ELR (cell line): Measurements from ENCODE around the gene ZCCHC2.

ENCODE experiments used
- DNase-seq: peaks from one replicate; pipeline ENCODE4 v3.0.0-alpha.2; 2015; ENCODE audit warnings: low read depth

The ZCCHC2 gene

GRCh38 chr18:62510789-62511188 is 12.0 kb upstream of the ZCCHC2 start:
- DNase-seq = no peak

GRCh38 chr18:62512532-62512931 is 10.3 kb upstream of the ZCCHC2 start:
- no peak for DNase-seq

- no peak for DNase-seq
Measured at GRCh38 chr18:62512996-62513395, 9.8 kb upstream of the ZCCHC2 start.

GRCh38 chr18:62514570-62514969 is 8.3 kb upstream of the ZCCHC2 start:
- DNase-seq = no peak

GRCh38 chr18:62516242-62516641 is 6.6 kb upstream of the ZCCHC2 start:
- no peak for DNase-seq

- DNase-seq = no peak
Measured at GRCh38 chr18:62518460-62519375, 4.1 kb upstream of the ZCCHC2 start.

GRCh38 chr18:62519684-62520083 is 3.1 kb upstream of the ZCCHC2 start:
- DNase-seq = no peak

- DNase-seq = no peak
Measured at GRCh38 chr18:62521082-62521481, 1.7 kb upstream of the ZCCHC2 start.

- no peak for DNase-seq
Measured at GRCh38 chr18:62521593-62521992, 1.2 kb upstream of the ZCCHC2 start.

- peak; percentile 20 for DNase-seq
Measured at GRCh38 chr18:62522178-62522503, 684 bp upstream of the ZCCHC2 start.

GRCh38 chr18:62523255-62523588 is 397 bp downstream of the ZCCHC2 start:
- DNase-seq = no peak

- DNase-seq = peak; percentile 68
Measured at GRCh38 chr18:62523631-62524439, 1.0 kb downstream of the ZCCHC2 start.

GRCh38 chr18:62524440-62525200 is 1.8 kb downstream of the ZCCHC2 start:
- DNase-seq = peak; percentile 69

- DNase-seq = peak; percentile 2
Measured at GRCh38 chr18:62525608-62526007, 2.8 kb downstream of the ZCCHC2 start.

GRCh38 chr18:62526098-62527025 is 3.5 kb downstream of the ZCCHC2 start:
- DNase-seq = peak; percentile 90

GRCh38 chr18:62529597-62529996 is 6.8 kb downstream of the ZCCHC2 start:
- no peak for DNase-seq

- DNase-seq = no peak
Measured at GRCh38 chr18:62531078-62531477, 8.3 kb downstream of the ZCCHC2 start.

GRCh38 chr18:62531931-62532330 is 9.1 kb downstream of the ZCCHC2 start:
- DNase-seq = no peak

- DNase-seq = no peak
Measured at GRCh38 chr18:62536005-62536404, 13.2 kb downstream of the ZCCHC2 start.

- no peak for DNase-seq
Measured at GRCh38 chr18:62537042-62537894, 14.4 kb downstream of the ZCCHC2 start.

- DNase-seq = no peak
Measured at GRCh38 chr18:62537946-62538345, 15.1 kb downstream of the ZCCHC2 start.
